ENCODE data around the gene THAP10. TPM values are rescaled to one million over a fixed set of nuclear protein-coding genes. Genes with fewer than 3 reads are reported as not detected.
"Not testable (repeated sequence)": the region's sequence is repeated elsewhere in the genome, so short reads cannot be mapped to it uniquely, and the experiment has no call there.

THAP10 gene
- polyA plus RNA-seq, 2 of the 4 experiments (the other 2 are of a cell fraction), result 6.8 to 9.4 TPM

GRCh38 chr15:70931821-70932220 lies 39.6 kb upstream of the THAP10 start:
- Histone ChIP-seq H3K4me2 (no peak overlapping the region), H3K4me1 (no peaks in the 10 kb centered on the region), H3K27ac (no peak overlapping the region), H3K4me3 (no peak overlapping the region), H3K9me3 (no peaks in the 10 kb centered on the region)
- no peak for ATAC-seq
- POLR2A ChIA-PET, result no interaction called here
- CTCF ChIA-PET, result interaction anchor here (1.5 kb wide), 1 partner anchor 11 kb away, joined by 6 read pairs; no protein-coding TSS in a partner anchor
- FAIRE-seq, result peak; percentile 79
- TF ChIP-seq ELK1 (IDR thresholded peaks at IDR 0.05; ENCODE audit: low read depth, low read length) (no peak), ZNF302 (CRISPR knock-in tag; IDR thresholded peaks at IDR 0.05) (no peak), RCOR1 (IDR thresholded peaks at IDR 0.05; ENCODE audit: low read depth, low read length) (no peak), REST (IDR thresholded peaks at IDR 0.05) (no peak), CEBPB (IDR thresholded peaks at IDR 0.05) (no peak), NR3C1 (IDR thresholded peaks at IDR 0.05) (no peak), HOXB13 (CRISPR knock-in tag; IDR thresholded peaks at IDR 0.05; ENCODE audit: low read depth) (no peak), GATA3 (IDR thresholded peaks at IDR 0.05; ENCODE audit: borderline replicate concordance) (no peak), RARB (CRISPR knock-in tag; IDR thresholded peaks at IDR 0.05) (no peak), HEYL (CRISPR knock-in tag; IDR thresholded peaks at IDR 0.05) (no peak), SREBF2 (IDR thresholded peaks at IDR 0.05) (no peak), SMC3 (IDR thresholded peaks at IDR 0.05) (no peak), RFX5 (IDR thresholded peaks at IDR 0.05) (no peak), MAFK (IDR thresholded peaks at IDR 0.05; ENCODE audit: partially characterized antibody) (no peak), BHLHE40 (IDR thresholded peaks at IDR 0.05; ENCODE audit: low read depth, low read length) (no peak), NPAS2 (CRISPR knock-in tag; IDR thresholded peaks at IDR 0.05; ENCODE audit: borderline replicate concordance) (no peak), CBX8 (IDR thresholded peaks at IDR 0.05) (no peak)
- TF ChIP-seq, protein P1, sequence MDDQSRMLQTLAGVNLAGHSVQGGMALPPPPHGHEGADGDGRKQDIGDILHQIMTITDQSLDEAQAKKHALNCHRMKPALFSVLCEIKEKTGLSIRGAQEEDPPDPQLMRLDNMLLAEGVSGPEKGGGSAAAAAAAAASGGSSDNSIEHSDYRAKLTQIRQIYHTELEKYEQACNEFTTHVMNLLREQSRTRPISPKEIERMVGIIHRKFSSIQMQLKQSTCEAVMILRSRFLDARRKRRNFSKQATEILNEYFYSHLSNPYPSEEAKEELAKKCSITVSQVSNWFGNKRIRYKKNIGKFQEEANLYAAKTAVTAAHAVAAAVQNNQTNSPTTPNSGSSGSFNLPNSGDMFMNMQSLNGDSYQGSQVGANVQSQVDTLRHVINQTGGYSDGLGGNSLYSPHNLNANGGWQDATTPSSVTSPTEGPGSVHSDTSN (IDR thresholded peaks at IDR 0.05), result no peak
- TF ChIP-seq, protein P2, sequence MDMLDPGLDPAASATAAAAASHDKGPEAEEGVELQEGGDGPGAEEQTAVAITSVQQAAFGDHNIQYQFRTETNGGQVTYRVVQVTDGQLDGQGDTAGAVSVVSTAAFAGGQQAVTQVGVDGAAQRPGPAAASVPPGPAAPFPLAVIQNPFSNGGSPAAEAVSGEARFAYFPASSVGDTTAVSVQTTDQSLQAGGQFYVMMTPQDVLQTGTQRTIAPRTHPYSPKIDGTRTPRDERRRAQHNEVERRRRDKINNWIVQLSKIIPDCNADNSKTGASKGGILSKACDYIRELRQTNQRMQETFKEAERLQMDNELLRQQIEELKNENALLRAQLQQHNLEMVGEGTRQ (IDR thresholded peaks at IDR 0.05), result no peak
- TF ChIP-seq, protein P3, sequence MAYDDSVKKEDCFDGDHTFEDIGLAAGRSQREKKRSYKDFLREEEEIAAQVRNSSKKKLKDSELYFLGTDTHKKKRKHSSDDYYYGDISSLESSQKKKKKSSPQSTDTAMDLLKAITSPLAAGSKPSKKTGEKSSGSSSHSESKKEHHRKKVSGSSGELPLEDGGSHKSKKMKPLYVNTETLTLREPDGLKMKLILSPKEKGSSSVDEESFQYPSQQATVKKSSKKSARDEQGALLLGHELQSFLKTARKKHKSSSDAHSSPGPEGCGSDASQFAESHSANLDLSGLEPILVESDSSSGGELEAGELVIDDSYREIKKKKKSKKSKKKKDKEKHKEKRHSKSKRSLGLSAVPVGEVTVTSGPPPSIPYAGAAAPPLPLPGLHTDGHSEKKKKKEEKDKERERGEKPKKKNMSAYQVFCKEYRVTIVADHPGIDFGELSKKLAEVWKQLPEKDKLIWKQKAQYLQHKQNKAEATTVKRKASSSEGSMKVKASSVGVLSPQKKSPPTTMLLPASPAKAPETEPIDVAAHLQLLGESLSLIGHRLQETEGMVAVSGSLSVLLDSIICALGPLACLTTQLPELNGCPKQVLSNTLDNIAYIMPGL (CRISPR knock-in tag; IDR thresholded peaks at IDR 0.05; ENCODE audit: borderline replicate concordance), result no peak
- DNase-seq (ENCODE audit: low read depth in 1 of 2, low spot score in 1 of 2), result no peak

- FAIRE-seq, result peak; percentile 18
- WGBS (ENCODE audit: missing lambda C conversion rate), result 67% methylated on average over 1 of the region's 1 CpG
- ATAC-seq, result not testable (repeated sequence)
Measured at GRCh38 chr15:70926914-70927313, 34.7 kb upstream of the THAP10 start.

More at GRCh38 chr15:70926914-70927313, 34.7 kb upstream of the THAP10 start:
- DNase-seq (ENCODE audit: low read depth in 1 of 2, low spot score in 1 of 2); H3K4me1 ChIP-seq; H3K4me3 ChIP-seq; H3K4me2 ChIP-seq; CTCF ChIA-PET; H3K9me3 ChIP-seq; POLR2A ChIA-PET; H3K27ac ChIP-seq: not testable (repeated sequence)

All from A549 (cell line).